CD4-positive, alpha-beta T cell treated with Interleukin-4 for 1 hour (primary cell): ENCODE data around the gene IL11.

Experiments
- DNase-seq, 2 donors: peaks; one replicate each; pipeline ENCODE4 v3.0.0-alpha.2; 2020 to 2022

Gene IL11

GRCh38 chr19:55369653-55370304 is 484 bp downstream of the IL11 start:
- DNase-seq = peak in 1 of 2 donors; percentile 17

DNA sequence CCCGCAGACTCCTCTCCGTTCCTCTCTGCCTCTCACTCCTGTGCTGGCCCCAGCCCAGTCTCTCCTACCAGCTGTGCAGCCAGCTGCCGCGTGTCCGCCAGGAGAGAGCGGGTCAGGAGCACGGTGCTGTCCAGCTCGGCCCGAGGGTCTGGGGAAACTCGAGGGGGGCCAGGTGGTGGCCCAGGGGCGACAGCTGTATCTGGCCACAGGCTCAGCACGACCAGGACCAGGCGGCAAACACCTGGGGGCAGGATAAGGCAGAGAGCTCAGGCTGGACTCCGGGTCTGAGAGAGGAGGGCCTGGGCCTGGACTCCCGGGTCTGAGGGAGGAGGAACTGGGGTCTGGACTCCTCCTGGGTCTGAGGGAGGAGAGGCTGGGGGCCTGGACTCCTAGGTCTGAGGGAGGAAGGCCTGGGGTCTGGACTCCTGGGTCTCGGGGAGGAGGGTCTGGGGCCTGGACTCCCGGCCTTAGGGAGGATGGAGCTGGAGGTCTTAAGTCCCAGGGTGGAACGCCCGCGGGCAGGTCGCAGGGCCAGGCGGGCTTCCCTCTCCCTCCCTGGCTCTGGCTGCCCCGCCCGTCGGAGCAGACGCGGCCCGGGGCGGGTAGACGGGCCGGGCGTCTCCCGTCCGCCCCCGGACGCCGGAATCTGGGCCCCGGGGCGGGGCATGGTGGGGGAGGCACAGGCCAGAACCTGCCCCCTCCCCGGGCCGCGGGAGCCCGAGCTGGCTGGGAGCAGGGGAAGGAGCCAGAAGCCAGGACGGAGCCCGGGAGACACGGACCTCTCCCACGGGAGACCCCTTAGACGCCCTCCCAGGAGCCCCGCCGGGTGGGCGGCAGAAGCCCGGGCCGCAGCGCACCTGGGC is 1.3 kb downstream of the IL11 start:
- DNase-seq = no peak

DNA sequence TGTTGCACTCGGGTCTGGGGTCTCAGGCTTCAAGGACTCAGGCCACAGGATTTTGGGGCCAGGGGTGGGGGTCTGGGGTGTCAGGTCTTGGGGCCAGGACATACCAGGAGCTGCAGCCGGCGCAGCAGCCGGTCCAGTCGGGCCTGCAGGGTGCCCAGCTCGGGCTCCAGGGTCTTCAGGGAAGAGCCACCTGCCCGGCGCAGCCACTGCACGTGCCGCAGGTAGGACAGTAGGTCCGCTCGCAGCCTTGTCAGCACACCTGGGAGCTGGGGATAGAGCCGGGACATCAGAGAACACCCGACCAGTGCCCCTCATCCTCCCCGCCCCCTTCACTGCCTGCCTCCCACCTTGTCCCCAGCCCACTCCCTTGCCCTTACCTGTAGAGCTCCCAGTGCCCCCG is 2.2 kb downstream of the IL11 start:
- no peak for DNase-seq

DNA sequence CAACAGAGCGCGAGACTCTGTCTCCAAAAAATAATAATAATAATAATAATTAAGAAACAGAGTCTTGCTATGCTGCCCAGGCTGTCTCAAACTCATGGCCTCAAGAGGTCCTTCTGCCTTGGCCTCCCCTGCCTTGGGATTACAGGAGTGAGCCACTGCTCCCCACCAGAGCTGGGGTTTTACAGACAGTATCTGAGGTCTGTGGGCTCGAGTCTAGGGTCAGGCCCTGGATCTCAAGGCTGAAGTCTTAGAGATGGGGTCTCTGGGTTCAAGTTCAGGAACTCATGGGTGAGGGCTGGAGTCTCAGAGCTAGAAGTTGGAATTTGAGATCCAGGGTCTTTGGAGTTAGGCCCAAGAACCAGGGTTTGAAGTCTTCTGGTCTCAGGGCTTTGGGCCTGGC is 3.5 kb downstream of the IL11 start:
- no peak for DNase-seq

DNA sequence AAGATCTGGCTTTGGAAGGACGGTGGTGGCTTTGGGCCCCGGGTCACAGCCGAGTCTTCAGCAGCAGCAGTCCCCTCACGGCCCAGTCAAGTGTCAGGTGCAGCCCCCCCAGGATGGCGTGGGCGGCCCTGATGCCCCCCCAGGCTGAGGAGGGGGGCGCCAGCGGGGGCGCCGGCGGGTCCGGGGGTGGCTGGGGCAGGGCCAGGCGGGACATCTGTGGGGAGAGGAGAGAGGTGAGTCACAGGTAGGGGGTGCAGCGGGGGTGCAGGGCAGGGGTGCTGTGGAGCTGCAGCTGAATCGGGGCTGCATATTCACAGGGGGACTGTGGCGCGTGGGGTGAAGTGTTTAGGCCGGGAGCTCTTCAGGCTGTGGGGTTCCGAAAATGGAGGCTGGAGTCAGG is 4.3 kb downstream of the IL11 start:
- no peak for DNase-seq

DNA sequence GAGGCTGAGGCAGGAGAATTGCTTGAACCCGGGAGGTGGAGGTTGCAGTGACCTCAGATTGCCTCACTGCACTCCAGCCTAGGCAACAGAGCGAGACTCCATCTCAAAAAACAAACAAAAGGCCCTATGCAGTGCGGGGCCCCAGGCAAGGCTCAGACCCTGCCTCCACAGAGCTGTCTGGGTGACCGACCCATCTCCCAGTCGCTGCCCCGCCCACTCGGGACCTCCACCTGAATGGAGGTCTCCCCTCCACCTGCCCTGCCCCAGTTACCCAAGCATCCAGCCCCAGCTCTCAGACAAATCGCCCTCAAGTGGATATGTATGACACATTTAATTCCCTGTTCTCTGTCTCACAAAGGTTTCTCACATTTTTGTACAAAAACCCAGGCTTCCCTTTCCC is 5.0 kb downstream of the IL11 start:
- DNase-seq = no peak

DNA sequence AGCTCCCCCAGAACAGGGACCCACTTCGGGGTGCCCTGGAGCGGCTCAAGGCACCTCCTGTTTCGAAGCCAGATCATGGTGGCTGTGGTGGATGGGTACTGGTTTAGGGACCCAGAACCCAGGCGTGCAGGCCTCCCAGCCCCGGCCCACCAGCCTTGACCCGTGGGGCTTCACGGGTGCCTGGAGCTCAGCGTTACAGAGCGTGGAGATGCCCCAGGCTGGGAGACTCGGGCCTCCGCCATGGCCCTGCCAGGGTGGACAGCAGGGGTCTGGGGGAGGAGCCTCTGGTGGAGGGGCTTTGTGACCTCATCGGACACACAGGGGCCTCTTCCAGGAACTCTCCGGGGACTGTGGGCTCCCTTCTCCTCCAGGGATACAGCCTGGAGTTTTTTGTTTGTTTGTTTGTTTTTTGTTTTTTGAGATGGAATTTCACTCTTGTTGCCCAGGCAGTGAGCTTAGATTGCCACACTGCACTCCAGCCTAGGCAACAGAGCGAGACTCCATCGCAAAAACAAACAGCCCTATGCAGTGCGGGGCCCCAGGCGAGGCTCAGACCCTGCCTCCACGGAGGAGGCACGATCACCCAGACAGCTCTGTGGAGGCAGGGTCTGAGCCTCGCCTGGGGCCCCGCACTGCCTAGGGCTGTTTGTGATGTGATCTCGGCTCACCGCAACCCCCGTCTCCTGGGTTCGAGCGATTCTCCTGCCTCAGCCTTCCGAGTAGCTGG is 7.1 kb downstream of the IL11 start, which contains the start of gene GARIN5B:
GARIN5B (minus strand) TSS at position 271 of the 727 bp plus-strand sequence; CDS start at position 77, 194 bp downstream.
- DNase-seq = no peak

GRCh38 chr19:55362174-55362989 is 7.9 kb downstream of the IL11 start:
- DNase-seq = no peak

DNA sequence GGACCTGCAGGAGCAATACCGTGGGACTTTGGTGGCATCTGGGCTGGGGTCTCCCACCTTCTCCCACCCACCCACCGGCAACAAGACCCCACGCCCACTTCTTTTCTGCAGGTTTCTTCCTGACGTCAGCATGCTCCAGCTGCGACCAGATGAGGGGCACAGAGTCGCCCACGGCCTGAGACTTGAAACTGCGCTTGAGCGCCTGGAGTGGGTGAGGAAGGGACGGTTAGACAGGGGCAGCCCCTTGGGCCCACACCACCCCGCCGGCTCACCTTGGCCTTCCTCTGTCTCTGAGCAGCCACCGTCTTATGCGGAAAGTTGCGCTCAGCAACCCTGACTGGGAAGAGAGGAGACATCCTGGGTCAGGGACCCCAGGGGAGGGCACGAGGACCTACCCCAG is 9.4 kb downstream of the IL11 start:
- DNase-seq = no peak

DNA sequence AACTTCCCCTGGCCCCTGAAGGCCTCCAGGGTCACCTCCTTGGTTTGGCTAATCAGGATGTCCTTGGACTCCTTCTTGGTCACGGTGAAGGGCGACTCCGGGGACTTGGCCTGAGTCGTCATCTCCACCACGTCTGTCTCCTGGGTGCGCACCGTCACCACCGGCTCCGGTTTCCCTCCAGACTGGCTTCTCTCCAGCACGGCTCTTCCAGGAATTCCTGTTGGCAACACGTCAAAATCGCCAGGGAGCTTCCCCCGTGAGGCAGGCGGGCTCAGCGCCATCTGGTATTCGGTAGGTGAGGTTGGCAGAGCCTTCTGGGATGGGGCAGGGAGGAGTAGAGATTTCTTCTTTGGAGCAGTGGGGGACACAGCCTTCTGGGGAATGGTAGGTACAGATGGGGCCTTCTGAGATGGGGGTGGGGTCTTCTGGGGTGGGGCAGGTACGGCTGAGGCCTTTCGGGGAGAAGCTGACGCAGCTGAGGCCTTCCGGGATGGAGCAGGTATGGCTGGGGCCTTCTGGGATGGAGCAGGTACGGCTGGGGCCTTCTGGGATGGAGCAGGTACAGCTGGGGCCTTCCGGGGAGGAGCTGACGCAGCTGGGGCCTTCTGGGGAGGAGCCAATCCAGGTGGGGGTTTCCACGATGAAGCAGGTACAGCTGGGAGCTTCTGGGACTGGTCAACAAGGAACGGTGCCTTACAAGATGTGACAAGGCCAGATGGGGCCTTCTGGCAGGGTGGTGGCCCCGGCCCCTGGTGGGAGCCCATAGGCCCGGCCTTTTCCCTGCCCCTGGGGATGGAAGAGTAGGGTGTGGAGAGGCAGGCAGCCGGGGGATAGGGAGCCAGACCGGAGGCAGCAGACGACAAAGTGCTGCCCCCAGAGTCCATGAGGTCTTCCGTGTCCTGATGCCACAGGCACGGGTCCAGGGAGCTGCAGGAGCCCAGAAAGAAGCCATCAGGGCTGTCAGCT is 11.0 kb downstream of the IL11 start:
- DNase-seq = no peak

GRCh38 chr19:55358493-55358892 is 11.8 kb downstream of the IL11 start:
- DNase-seq = no peak

DNA sequence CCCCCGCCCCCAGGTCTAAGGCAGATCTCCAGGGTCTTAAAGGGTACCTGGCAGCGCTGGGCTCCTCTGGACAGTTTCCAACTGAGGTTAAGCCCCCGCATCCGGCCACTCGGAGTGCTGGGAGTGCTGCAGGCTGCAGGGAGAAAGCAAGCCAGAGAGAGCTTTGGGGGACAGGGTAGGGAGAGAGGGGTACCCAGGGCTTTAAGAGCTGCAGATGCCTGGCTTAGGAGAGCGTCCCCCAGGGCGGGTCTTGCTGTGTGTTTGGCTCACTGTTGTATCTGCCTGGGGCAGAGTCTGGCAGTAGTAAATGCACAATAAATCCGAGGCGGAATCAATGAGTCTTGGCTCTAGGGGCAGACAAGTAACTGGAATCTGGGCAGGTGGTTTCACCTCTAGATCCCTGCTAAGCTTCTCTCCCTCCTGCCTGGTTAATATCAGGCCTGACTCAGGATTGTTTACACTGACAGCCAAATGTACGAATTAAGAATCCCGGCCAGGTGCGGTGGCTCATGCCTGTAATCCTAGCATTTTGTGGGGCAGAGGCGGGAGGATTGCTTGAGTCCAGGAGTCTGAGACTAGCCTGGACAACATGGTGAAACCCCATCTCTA is 14.9 kb downstream of the IL11 start:
- no peak for DNase-seq

DNA sequence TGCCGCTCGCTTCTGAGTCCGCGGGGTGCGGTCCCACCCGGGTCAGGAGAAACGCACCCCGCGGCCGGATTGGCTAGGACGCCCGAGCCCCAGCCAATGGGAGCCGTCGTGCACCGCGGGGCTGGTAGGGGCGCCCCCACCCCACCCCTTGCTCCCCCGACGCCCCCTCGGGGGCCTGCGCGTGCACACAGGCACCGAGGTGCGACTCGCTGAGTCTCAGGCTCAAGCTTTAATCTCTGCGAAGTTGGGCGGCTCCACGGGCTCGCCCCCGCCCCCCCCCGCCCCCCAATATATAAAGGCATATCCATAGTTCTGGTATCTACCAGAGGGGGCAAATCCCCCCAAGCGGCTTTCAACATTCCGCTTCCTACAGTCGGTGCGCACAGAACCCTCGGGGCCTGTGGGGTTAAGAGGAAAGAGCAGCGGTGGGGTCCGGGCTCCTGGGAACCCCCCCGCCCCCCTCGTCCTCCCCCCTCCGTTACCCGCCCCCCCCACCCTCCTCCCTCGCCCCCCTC is 15.5 kb downstream of the IL11 start, which contains the start of gene COX6B2:
COX6B2 (minus strand) TSS at position 22 of the 515 bp plus-strand sequence. CDS start 198 bp downstream, outside the sequence.
- no peak for DNase-seq

GRCh38 chr19:55353803-55354697 is 16.2 kb downstream of the IL11 start:
- DNase-seq = peak; percentile 76 to 80

DNA sequence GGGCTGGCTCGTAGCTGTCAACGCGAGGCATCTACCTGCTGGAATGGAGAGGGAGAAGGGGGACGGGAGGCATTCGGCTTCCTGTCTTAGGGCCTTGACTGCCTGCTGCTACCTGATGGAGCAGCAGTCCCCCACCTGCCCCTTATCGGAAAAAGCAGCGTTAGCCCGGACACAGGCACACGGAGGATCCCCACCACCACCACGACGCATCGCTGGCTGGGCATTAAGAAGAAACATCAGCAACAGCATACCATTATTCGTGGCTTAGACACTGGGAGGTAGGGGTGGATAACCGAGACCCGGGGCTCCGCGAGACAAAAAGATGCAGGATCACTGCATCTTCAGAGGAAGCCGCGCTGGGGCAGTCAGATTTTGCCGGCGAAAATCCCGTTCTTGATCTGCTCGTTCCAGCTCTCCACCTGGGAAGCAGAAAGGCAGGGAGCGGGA is 16.9 kb downstream of the IL11 start:
- no peak for DNase-seq

DNA sequence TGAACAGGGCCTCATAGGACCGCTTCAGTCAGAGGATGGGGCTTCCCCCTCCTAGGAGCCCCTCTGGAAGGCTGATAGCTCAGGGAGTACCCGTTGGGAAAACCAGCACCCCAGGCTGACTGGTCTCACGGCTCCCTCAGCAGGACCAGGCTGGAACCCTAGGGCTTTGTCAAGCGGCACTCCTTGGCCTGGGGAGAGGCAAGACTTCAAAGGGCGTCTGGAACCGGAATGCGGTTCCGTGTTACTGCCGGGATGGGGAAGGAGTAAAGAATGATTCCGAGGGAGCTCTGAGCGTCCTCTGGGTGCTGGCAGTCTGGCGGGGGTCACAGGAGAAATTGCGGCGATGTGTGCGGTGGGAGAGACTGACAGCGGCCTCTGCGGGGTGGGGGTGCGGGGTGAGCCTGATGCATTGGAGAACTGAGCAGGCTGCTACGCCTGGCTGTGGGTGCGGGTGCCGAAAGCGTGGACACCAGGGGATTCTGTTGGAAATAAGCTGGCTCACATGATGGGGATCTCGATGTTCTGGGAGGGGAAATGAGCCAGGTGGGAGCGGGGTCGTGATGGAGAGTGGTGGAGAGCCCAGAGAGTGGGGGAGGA is 17.6 kb downstream of the IL11 start:
- DNase-seq = no peak

DNA sequence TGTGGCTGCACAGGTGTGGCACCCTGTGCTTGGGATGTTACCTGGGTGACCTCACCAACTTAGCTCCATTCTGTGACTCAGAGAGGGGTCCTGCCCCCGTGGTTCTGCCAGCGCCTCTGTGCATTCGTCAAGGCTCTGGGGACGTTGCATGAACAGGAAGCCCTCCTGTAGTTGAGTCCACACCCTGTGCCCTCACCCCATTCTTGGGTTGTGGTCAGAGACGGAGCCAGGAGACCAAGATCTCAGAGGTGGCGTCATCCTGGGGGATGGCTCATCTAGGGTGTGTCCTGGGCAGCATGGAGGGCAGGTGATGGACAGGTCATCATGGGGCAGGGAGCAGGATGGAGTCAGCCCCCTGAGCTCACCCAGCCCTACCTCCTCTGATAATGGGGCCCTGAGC is 18.2 kb downstream of the IL11 start:
- DNase-seq = no peak

- DNase-seq = no peak
Observed at GRCh38 chr19:55350620-55351315, 19.5 kb downstream of the IL11 start.
